IMR-90 (cell line): Measurements from ENCODE around the gene CCR6. TPM values are rescaled to one million over a fixed set of nuclear protein-coding genes. Genes with fewer than 3 reads are reported as not detected.

Experiments
- ATAC-seq: fragments of 200-7000 bp; cut with Tn5 transposase; 2 replicates; pipeline ENCODE4 v1.9.1; 2020; ENCODE audit warnings: low read depth, mild to moderate bottlenecking, moderate library complexity
- BruUV-seq: library from RNA; stranded (reverse); fragments of 400-500 nt; replicated peaks from 2 replicates; lab custom pipeline; 2021; lab: Mats Ljungman, UMichigan
- CTCF ChIA-PET: fragments of 300-600 bp; formaldehyde crosslinking; extraction: SDS; loops from one replicate; lab custom pipeline; 2021; ENCODE audit warnings: antibody characterized with exemption; lab: Yijun Ruan, JAX
- POLR2A ChIA-PET: fragments of 300-600 bp; sonication (Branson Sonifier 250); formaldehyde crosslinking; loops from one replicate; lab custom pipeline; 2022; ENCODE audit warnings: antibody characterized with exemption; ENCODE audit not compliant: unreplicated experiment; lab: Charles Lee
- DNase-seq: peaks from one replicate; pipeline ENCODE4 v3.0.0; 2013
- H2AFZ ChIP-seq: replicated peaks from 2 replicates; pipeline ENCODE3; 2013; ENCODE audit warnings: low read length, mild to moderate bottlenecking; ENCODE audit not compliant: poor library complexity
- H2AK5ac ChIP-seq: 2 replicates; pipeline ENCODE4 v1.6.1; 2013; ENCODE audit warnings: low read depth, low read length, inconsistent platforms
- H2AK9ac ChIP-seq: replicated peaks from 2 replicates; pipeline ENCODE3; 2013; ENCODE audit warnings: mild to moderate bottlenecking, low read depth, low read length, moderate library complexity; ENCODE audit not compliant: poor library complexity
- H2BK120ac ChIP-seq: 2 replicates; pipeline ENCODE4 v1.6.1; 2013; ENCODE audit warnings: low read depth, low read length, inconsistent platforms
- H2BK15ac ChIP-seq: 3 replicates; pipeline ENCODE4 v1.6.1; 2013; ENCODE audit warnings: low read depth, low read length, inconsistent platforms
- H2BK20ac ChIP-seq: 2 replicates; pipeline ENCODE4 v1.6.1; 2013; ENCODE audit warnings: low read depth, mild to moderate bottlenecking, inconsistent platforms, low read length, moderate library complexity
- H2BK5ac ChIP-seq: 2 replicates; pipeline ENCODE4 v1.6.1; 2013; ENCODE audit warnings: mild to moderate bottlenecking, low read depth, low read length, inconsistent platforms; ENCODE audit not compliant: poor library complexity, severe bottlenecking
- H3K14ac ChIP-seq: replicated peaks from 2 replicates; pipeline ENCODE4 v1.6.1; 2013; ENCODE audit warnings: low read depth, low read length, inconsistent platforms
- H3K18ac ChIP-seq: 2 replicates; pipeline ENCODE4 v1.6.1; 2013; ENCODE audit warnings: low read depth, low read length, control low read depth
- H3K23ac ChIP-seq: 2 replicates; pipeline ENCODE4 v1.6.1; 2013; ENCODE audit warnings: low read depth, low read length, inconsistent platforms
- H3K27ac ChIP-seq: 2 replicates; pipeline ENCODE4 v1.5.1; 2013; ENCODE audit warnings: mild to moderate bottlenecking, control low read depth, low read length; ENCODE audit not compliant: insufficient read depth
- H3K27me3 ChIP-seq: 2 replicates; pipeline ENCODE4 v1.6.1; 2013; ENCODE audit warnings: low read length; ENCODE audit not compliant: control insufficient read depth, insufficient read depth
- H3K36me3 ChIP-seq: 2 replicates; pipeline ENCODE4 v1.6.1; 2013; ENCODE audit warnings: low read length, mixed read lengths; ENCODE audit not compliant: control insufficient read depth, insufficient read depth
- H3K4ac ChIP-seq: 2 replicates; pipeline ENCODE4 v1.6.1; 2013; ENCODE audit warnings: low read depth, low read length, inconsistent platforms
- H3K4me1 ChIP-seq: 2 replicates; pipeline ENCODE4 v1.6.1; 2013; ENCODE audit warnings: low read length, mixed read lengths; ENCODE audit not compliant: control insufficient read depth, insufficient read depth
- H3K4me2 ChIP-seq: 2 replicates; pipeline ENCODE4 v1.6.1; 2013; ENCODE audit warnings: low read depth, mild to moderate bottlenecking, control low read depth, low read length, moderate library complexity
- H3K4me3 ChIP-seq: 2 replicates; pipeline ENCODE4 v1.5.1; 2013; ENCODE audit warnings: low read depth, mild to moderate bottlenecking, control low read depth, low read length, moderate library complexity; ENCODE audit not compliant: insufficient read depth
- H3K56ac ChIP-seq: 2 replicates; pipeline ENCODE4 v1.6.1; 2013; ENCODE audit warnings: low read length, inconsistent platforms; ENCODE audit not compliant: insufficient read depth; ENCODE audit errors: extremely low read depth
- H3K79me1 ChIP-seq, 2 experiments: 2 replicates each; pipeline ENCODE4 v1.6.1; 2013; ENCODE audit warnings: low read length in 2 of 2, inconsistent platforms in 1 of 2, low read depth in 1 of 2
- H3K9ac ChIP-seq: 2 replicates; pipeline ENCODE4 v1.6.1; 2013; ENCODE audit warnings: low read depth, low read length, control low read depth
- H3K9me1 ChIP-seq: 2 replicates; pipeline ENCODE4 v1.6.1; 2013; ENCODE audit warnings: low read length, inconsistent platforms; ENCODE audit not compliant: insufficient read depth
- H3K9me3 ChIP-seq: 2 replicates; pipeline ENCODE4 v1.6.1; 2013; ENCODE audit warnings: low read length; ENCODE audit not compliant: control insufficient read depth, insufficient read depth
- H4K20me1 ChIP-seq: 2 replicates; pipeline ENCODE4 v1.6.1; 2013; ENCODE audit warnings: low read length, inconsistent platforms; ENCODE audit not compliant: insufficient read depth
- H4K5ac ChIP-seq: 2 replicates; pipeline ENCODE4 v1.6.1; 2013; ENCODE audit warnings: mild to moderate bottlenecking, low read depth, low read length, control low read depth
- H4K8ac ChIP-seq, 2 experiments: 2 replicates each; pipeline ENCODE4 v1.6.1; 2013; ENCODE audit warnings: low read depth in 2 of 2, low read length in 2 of 2, control low read depth in 1 of 2, inconsistent platforms in 1 of 2
- H4K91ac ChIP-seq: 2 replicates; pipeline ENCODE4 v1.6.1; 2013; ENCODE audit warnings: low read depth, low read length, inconsistent platforms; ENCODE audit not compliant: insufficient read depth
- BHLHE40 ChIP-seq: fragments of 150-350 bp; IDR thresholded peaks from 2 replicates; pipeline ENCODE4 v1.6.1; 2016; ENCODE audit warnings: mild to moderate bottlenecking, low read depth, low read length
- FOS ChIP-seq: fragments of 150-350 bp; IDR thresholded peaks from 2 replicates; pipeline ENCODE4 v1.6.1; 2016; ENCODE audit warnings: low read depth, low read length
- MAFK ChIP-seq: IDR thresholded peaks from 2 replicates; pipeline ENCODE4 v1.6.1; 2012; ENCODE audit warnings: low read depth, low read length, improper control_type of control experiment
- MAZ ChIP-seq: IDR thresholded peaks from 2 replicates; pipeline ENCODE4 v1.6.1; 2012; ENCODE audit warnings: low read depth, mild to moderate bottlenecking, low read length, improper control_type of control experiment, moderate library complexity, borderline replicate concordance
- NFE2L2 ChIP-seq: fragments of 150-350 bp; IDR thresholded peaks from 2 replicates; pipeline ENCODE4 v1.6.1; 2016; ENCODE audit warnings: low read depth, mild to moderate bottlenecking, low read length
- POLR2A ChIP-seq: IDR thresholded peaks from 2 replicates; pipeline ENCODE4 v1.6.1; 2012; ENCODE audit warnings: mild to moderate bottlenecking, low read depth, low read length
- RAD21 ChIP-seq: IDR thresholded peaks from 2 replicates; pipeline ENCODE4 v1.6.1; 2012; ENCODE audit warnings: low read length, improper control_type of control experiment
- RCOR1 ChIP-seq: IDR thresholded peaks from 2 replicates; pipeline ENCODE4 v1.6.1; 2012; ENCODE audit warnings: mild to moderate bottlenecking, low read length, improper control_type of control experiment; ENCODE audit not compliant: insufficient replicate concordance
- RFX5 ChIP-seq: IDR thresholded peaks from 2 replicates; pipeline ENCODE4 v1.8.0; 2012; ENCODE audit warnings: low read depth, mild to moderate bottlenecking, low read length, moderate library complexity
- SMC3 ChIP-seq: fragments of 150-350 bp; IDR thresholded peaks from 2 replicates; pipeline ENCODE4 v1.6.1; 2016; ENCODE audit warnings: low read depth, mild to moderate bottlenecking, antibody characterized with exemption, low read length, moderate library complexity
- dilution Hi-C: fragments of 300-500 bp; cut with HindIII; formaldehyde crosslinking; loops from one replicate; pipeline ENCODE4 v1.14.3; 2018; ENCODE audit warnings: low sequenced_read_pairs; ENCODE audit not compliant: unreplicated experiment
- in situ Hi-C: fragments of 300-500 bp; cut with MboI; formaldehyde crosslinking; loops from 3 replicates; pipeline ENCODE4 v1.14.3; 2019; ENCODE audit warnings: low sequenced_read_pairs, inconsistent platforms, mixed read lengths
- intact Hi-C: fragments of 100-400 bp; cut with micrococcal nuclease; formaldehyde crosslinking; loops from 2 replicates; pipeline ENCODE4 v1.10.0; 2022
- polyA plus RNA-seq, 3 experiments: library from polyadenylated mRNA; depleted of rRNA; stranded (reverse); fragments of >200 nt; gene quantifications; 2 replicates each; pipeline ENCODE4 v1.2.3, GENCODE V29; 2012; ENCODE audit warnings: low replicate concordance in 1 of 3
- total RNA-seq: library from RNA; depleted of rRNA; stranded (reverse); fragments of >200 nt; gene quantifications from 2 replicates; pipeline ENCODE4 v1.2.3, GENCODE V29; 2012
- TF ChIP-seq, protein P1 (sequence below): conservative IDR thresholded peaks from 2 replicates; pipeline ENCODE4 v1.5.1; 2012; ENCODE audit warnings: mild to moderate bottlenecking, low read depth, low read length, improper control_type of control experiment
- TF ChIP-seq, protein P2 (sequence below): fragments of 150-350 bp; IDR thresholded peaks from 2 replicates; pipeline ENCODE4 v1.6.1; 2017; ENCODE audit warnings: mild to moderate bottlenecking, antibody characterized with exemption, low read length, low read depth
- TF ChIP-seq, protein P3 (sequence below): fragments of 150-350 bp; IDR thresholded peaks from 2 replicates; pipeline ENCODE4 v1.6.1; 2016; ENCODE audit warnings: low read depth, mild to moderate bottlenecking, low read length, moderate library complexity, borderline replicate concordance

The CCR6 gene
- total and polyA plus RNA-seq, 2 of the 4 experiments (the other 2 are of a cell fraction): not detected

DNA sequence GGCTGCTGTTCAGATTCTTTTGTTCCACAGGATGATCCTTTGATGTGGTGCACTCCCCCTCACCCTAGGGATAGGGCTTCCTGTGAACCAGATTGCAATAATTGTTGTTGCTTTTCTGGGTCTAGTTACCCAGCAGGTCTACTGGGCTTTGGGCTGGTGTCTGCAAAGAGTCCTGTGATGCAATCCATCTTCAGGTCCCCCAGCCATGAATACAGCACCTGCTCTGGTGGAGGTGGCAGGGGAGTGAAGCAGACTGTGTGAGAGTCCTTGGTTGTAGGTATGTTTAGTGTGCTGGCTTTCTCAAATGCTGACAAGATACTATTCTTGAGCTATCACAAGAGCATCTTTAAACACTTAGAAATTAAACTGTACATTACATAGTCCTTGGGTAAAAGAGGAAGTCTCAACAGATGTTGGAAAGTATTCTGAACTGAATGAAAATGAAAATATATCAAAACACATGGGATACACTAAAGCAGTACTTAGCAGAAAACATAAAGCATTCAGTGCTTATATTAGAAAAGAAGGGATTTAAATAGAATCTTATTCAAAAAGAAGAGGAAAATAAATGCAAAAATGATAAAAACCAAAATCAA, 49.1 kb upstream of the CCR6 start:
- Histone ChIP-seq H3K27ac (no peak overlapping the region), H2AFZ (no peak overlapping the region), H3K9me3 (no peaks in the 10 kb centered on the region; the same call in 1 of the 2 replicates), H3K23ac (no peak overlapping the region), H3K36me3 (no peaks in the 10 kb centered on the region), H3K56ac (no peak overlapping the region), H3K9ac (no peak overlapping the region), H3K27me3 (no peaks in the 10 kb centered on the region), H3K18ac (no peak overlapping the region), H2BK120ac (no peak overlapping the region), H4K5ac (no peak overlapping the region), H2AK9ac (no peak overlapping the region), H2BK20ac (no peak overlapping the region), H4K8ac (no peak overlapping the region), H3K4me1 (no peaks in the 10 kb centered on the region), H4K20me1 (no peaks in the 10 kb centered on the region), H3K9me1 (no peaks in the 10 kb centered on the region), H3K79me1 (no peaks in the 10 kb centered on the region), H4K91ac (no peak overlapping the region), H3K14ac (no peak overlapping the region), H2AK5ac (no peak overlapping the region), H3K4me3 (no peak overlapping the region), H2BK15ac (no peak overlapping the region), H2BK5ac (no peak overlapping the region), H3K4me2 (no peak overlapping the region), H3K4ac (no peak overlapping the region)
- in situ Hi-C loops: no loop called here
- dilution Hi-C loops: no loop called here
- CTCF ChIA-PET: no interaction called here
- BruUV-seq: no TSS peak
- POLR2A ChIA-PET: no interaction called here
- intact Hi-C loops: no loop called here
- DNase-seq (no peak), ATAC-seq (no peak)
- TF ChIP-seq SMC3: no peak
- TF ChIP-seq, protein P1, sequence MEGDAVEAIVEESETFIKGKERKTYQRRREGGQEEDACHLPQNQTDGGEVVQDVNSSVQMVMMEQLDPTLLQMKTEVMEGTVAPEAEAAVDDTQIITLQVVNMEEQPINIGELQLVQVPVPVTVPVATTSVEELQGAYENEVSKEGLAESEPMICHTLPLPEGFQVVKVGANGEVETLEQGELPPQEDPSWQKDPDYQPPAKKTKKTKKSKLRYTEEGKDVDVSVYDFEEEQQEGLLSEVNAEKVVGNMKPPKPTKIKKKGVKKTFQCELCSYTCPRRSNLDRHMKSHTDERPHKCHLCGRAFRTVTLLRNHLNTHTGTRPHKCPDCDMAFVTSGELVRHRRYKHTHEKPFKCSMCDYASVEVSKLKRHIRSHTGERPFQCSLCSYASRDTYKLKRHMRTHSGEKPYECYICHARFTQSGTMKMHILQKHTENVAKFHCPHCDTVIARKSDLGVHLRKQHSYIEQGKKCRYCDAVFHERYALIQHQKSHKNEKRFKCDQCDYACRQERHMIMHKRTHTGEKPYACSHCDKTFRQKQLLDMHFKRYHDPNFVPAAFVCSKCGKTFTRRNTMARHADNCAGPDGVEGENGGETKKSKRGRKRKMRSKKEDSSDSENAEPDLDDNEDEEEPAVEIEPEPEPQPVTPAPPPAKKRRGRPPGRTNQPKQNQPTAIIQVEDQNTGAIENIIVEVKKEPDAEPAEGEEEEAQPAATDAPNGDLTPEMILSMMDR: no peak
- no peak for TF ChIP-seq RFX5
- no peak for TF ChIP-seq BHLHE40
- no peak for TF ChIP-seq POLR2A
- TF ChIP-seq FOS: no peak
- TF ChIP-seq MAZ: no peak
- no peak for TF ChIP-seq RCOR1
- TF ChIP-seq, protein P2, sequence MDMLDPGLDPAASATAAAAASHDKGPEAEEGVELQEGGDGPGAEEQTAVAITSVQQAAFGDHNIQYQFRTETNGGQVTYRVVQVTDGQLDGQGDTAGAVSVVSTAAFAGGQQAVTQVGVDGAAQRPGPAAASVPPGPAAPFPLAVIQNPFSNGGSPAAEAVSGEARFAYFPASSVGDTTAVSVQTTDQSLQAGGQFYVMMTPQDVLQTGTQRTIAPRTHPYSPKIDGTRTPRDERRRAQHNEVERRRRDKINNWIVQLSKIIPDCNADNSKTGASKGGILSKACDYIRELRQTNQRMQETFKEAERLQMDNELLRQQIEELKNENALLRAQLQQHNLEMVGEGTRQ: no peak
- no peak for TF ChIP-seq RAD21
- TF ChIP-seq MAFK: no peak
- TF ChIP-seq, protein P3, sequence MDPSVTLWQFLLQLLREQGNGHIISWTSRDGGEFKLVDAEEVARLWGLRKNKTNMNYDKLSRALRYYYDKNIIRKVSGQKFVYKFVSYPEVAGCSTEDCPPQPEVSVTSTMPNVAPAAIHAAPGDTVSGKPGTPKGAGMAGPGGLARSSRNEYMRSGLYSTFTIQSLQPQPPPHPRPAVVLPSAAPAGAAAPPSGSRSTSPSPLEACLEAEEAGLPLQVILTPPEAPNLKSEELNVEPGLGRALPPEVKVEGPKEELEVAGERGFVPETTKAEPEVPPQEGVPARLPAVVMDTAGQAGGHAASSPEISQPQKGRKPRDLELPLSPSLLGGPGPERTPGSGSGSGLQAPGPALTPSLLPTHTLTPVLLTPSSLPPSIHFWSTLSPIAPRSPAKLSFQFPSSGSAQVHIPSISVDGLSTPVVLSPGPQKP: no peak
- TF ChIP-seq NFE2L2: no peak
